Measurements from ENCODE around the gene PRKCB.

PRKCB gene

GRCh38 chr16:23835390-23836077 is at the start of gene PRKCB:
TSS of gene PRKCB (plus strand) at chr16:23835983.
- Histone ChIP-seq H3K36me3 (ENCODE audit: insufficient read depth) (no peaks in the 10 kb centered on the region), H3K79me2 (ENCODE audit: insufficient read depth, low read depth) (no peaks in the 10 kb centered on the region), H4K20me1 (ENCODE audit: insufficient read depth) (no peaks in the 10 kb centered on the region), H3K4me1 (ENCODE audit: low read depth, poor library complexity, severe bottlenecking) (peaks cover 5% of the 10 kb centered on the region), H3K27me3 (ENCODE audit: insufficient read depth, low read depth) (no peaks in the 10 kb centered on the region), H3K4me3 (IDR thresholded peaks at IDR 0.05; ENCODE audit: insufficient read depth, low read depth, low read length) (no peak within 1 kb of the TSS), H3K9ac (no peak within 1 kb of the TSS), H2AFZ (ENCODE audit: low read depth) (peak within 1 kb of the TSS; percentile 76), H3K27ac (no peak within 1 kb of the TSS), H3K4me2 (peak within 1 kb of the TSS; percentile 72)
- no peak for TF ChIP-seq CTCF (conservative IDR thresholded peaks at IDR 0.05; ENCODE audit: low read depth, low read length)

- no peaks in the 10 kb centered on the region for H3K36me3 ChIP-seq (ENCODE audit: insufficient read depth)
- H3K27ac ChIP-seq, result no peak overlapping the region
- H2AFZ ChIP-seq (ENCODE audit: low read depth), result no peak overlapping the region
- no peak overlapping the region for H3K9ac ChIP-seq
- H3K4me2 ChIP-seq, result no peak overlapping the region
- H4K20me1 ChIP-seq (ENCODE audit: insufficient read depth), result no peaks in the 10 kb centered on the region
- no peaks in the 10 kb centered on the region for H3K27me3 ChIP-seq (ENCODE audit: insufficient read depth, low read depth)
- no peaks in the 10 kb centered on the region for H3K4me1 ChIP-seq (ENCODE audit: low read depth, poor library complexity, severe bottlenecking)
- no peaks in the 10 kb centered on the region for H3K79me2 ChIP-seq (ENCODE audit: insufficient read depth, low read depth)
- H3K4me3 ChIP-seq (IDR thresholded peaks at IDR 0.05; ENCODE audit: insufficient read depth, low read depth, low read length), result no peak overlapping the region
- no peak for TF ChIP-seq CTCF (conservative IDR thresholded peaks at IDR 0.05; ENCODE audit: low read depth, low read length)
These were observed 48.7 kb upstream of the PRKCB start for GRCh38 chr16:23786964-23787561.

- no peaks in the 10 kb centered on the region for H3K79me2 ChIP-seq (ENCODE audit: insufficient read depth, low read depth)
- no peak overlapping the region for H3K4me3 ChIP-seq (IDR thresholded peaks at IDR 0.05; ENCODE audit: insufficient read depth, low read depth, low read length)
- no peaks in the 10 kb centered on the region for H4K20me1 ChIP-seq (ENCODE audit: insufficient read depth)
- no peaks in the 10 kb centered on the region for H3K36me3 ChIP-seq (ENCODE audit: insufficient read depth)
- H3K4me2 ChIP-seq, result no peak overlapping the region
- H3K27ac ChIP-seq, result no peak overlapping the region
- no peak for TF ChIP-seq CTCF (conservative IDR thresholded peaks at IDR 0.05; ENCODE audit: low read depth, low read length)
- H3K27me3 ChIP-seq (ENCODE audit: insufficient read depth, low read depth), result no peaks in the 10 kb centered on the region
- no peak overlapping the region for H2AFZ ChIP-seq (ENCODE audit: low read depth)
- no peak overlapping the region for H3K9ac ChIP-seq
- no peaks in the 10 kb centered on the region for H3K4me1 ChIP-seq (ENCODE audit: low read depth, poor library complexity, severe bottlenecking)
These were observed 47.1 kb upstream of the PRKCB start for GRCh38 chr16:23788685-23789084.

- H3K79me2 ChIP-seq (ENCODE audit: insufficient read depth, low read depth), result no peaks in the 10 kb centered on the region
- H3K4me2 ChIP-seq, result no peak overlapping the region
- H3K4me1 ChIP-seq (ENCODE audit: low read depth, poor library complexity, severe bottlenecking), result no peaks in the 10 kb centered on the region
- H2AFZ ChIP-seq (ENCODE audit: low read depth), result no peak overlapping the region
- TF ChIP-seq CTCF (conservative IDR thresholded peaks at IDR 0.05; ENCODE audit: low read depth, low read length), result no peak
- H3K4me3 ChIP-seq (IDR thresholded peaks at IDR 0.05; ENCODE audit: insufficient read depth, low read depth, low read length), result no peak overlapping the region
- H3K27ac ChIP-seq, result no peak overlapping the region
- no peak overlapping the region for H3K9ac ChIP-seq
- no peaks in the 10 kb centered on the region for H4K20me1 ChIP-seq (ENCODE audit: insufficient read depth)
- H3K27me3 ChIP-seq (ENCODE audit: insufficient read depth, low read depth), result no peaks in the 10 kb centered on the region
- H3K36me3 ChIP-seq (ENCODE audit: insufficient read depth), result no peaks in the 10 kb centered on the region
These were observed 40.4 kb upstream of the PRKCB start for GRCh38 chr16:23795378-23795777.
